Activated CD8-positive, alpha-beta memory T cell treated with anti-CD3 and anti-CD28 coated beads for 4 hours (primary cell): ENCODE data around the gene DIP2A.
"Not testable (repeated sequence)": the region's sequence is repeated elsewhere in the genome, so short reads cannot be mapped to it uniquely, and the experiment has no call there.

Experiments used
- DNase-seq, 2 donors: peaks; one replicate each; pipeline ENCODE4 v3.0.0-alpha.2; 2020; ENCODE audit warnings: low read depth in 2 of 2

Gene DIP2A

GRCh38 chr21:46452710-46453109 is 6.0 kb upstream of the DIP2A start:
- DNase-seq: no peak

- DNase-seq: no peak
Measured at GRCh38 chr21:46454142-46454541, 4.5 kb upstream of the DIP2A start.

- DNase-seq: no peak
Measured at GRCh38 chr21:46454634-46455390, 3.9 kb upstream of the DIP2A start.

- DNase-seq: no peak
Measured at GRCh38 chr21:46455575-46456385, 2.9 kb upstream of the DIP2A start.

GRCh38 chr21:46456750-46457149 is 1.9 kb upstream of the DIP2A start:
- DNase-seq: no peak

GRCh38 chr21:46457801-46458314 is 833 bp upstream of the DIP2A start:
- DNase-seq: no peak

GRCh38 chr21:46459024-46459355 is 299 bp downstream of the DIP2A start:
- DNase-seq: no peak

GRCh38 chr21:46459356-46460112 is 843 bp downstream of the DIP2A start:
- DNase-seq: no peak

GRCh38 chr21:46461909-46462308 is 3.2 kb downstream of the DIP2A start:
- no peak for DNase-seq

- not testable (repeated sequence) for DNase-seq
Measured at GRCh38 chr21:46465153-46465552, 6.5 kb downstream of the DIP2A start.

GRCh38 chr21:46465651-46466050 is 7.0 kb downstream of the DIP2A start:
- DNase-seq: no peak

GRCh38 chr21:46468108-46468774 is 9.6 kb downstream of the DIP2A start:
- no peak for DNase-seq

- DNase-seq: no peak
Measured at GRCh38 chr21:46469275-46469674, 10.6 kb downstream of the DIP2A start.

- DNase-seq: no peak
Measured at GRCh38 chr21:46471514-46471913, 12.8 kb downstream of the DIP2A start.

GRCh38 chr21:46472246-46472645 is 13.6 kb downstream of the DIP2A start:
- no peak for DNase-seq

- DNase-seq: no peak
Measured at GRCh38 chr21:46474382-46474781, 15.7 kb downstream of the DIP2A start.

GRCh38 chr21:46475296-46475695 is 16.6 kb downstream of the DIP2A start:
- no peak for DNase-seq

- DNase-seq: no peak
Measured at GRCh38 chr21:46477765-46478164, 19.1 kb downstream of the DIP2A start.

GRCh38 chr21:46478910-46479309 is 20.2 kb downstream of the DIP2A start:
- no peak for DNase-seq

- DNase-seq: no peak
Measured at GRCh38 chr21:46480466-46480865, 21.8 kb downstream of the DIP2A start.

- no peak for DNase-seq
Measured at GRCh38 chr21:46482225-46482845, 23.6 kb downstream of the DIP2A start.
